Lower leg skin (tissue), 4 donors: Measurements from ENCODE around the gene SLC39A11. TPM values are rescaled to one million over a fixed set of nuclear protein-coding genes. Genes with fewer than 3 reads are reported as not detected.

ENCODE experiments used
- DNase-seq, 2 donors: peaks; one replicate each; pipeline ENCODE4 v3.0.0-alpha.2; 2019; ENCODE audit warnings: low spot score in 2 of 2
- H3K4me3 ChIP-seq: fragments of 200-600 bp; sonication (generic); 2 replicates; pipeline ENCODE4 v1.5.1; 2017; ENCODE audit warnings: mild to moderate bottlenecking, low read depth; ENCODE audit not compliant: poor library complexity, severe bottlenecking
- POLR2A ChIP-seq, 2 donors: fragments of 450-650 bp; IDR thresholded peaks; one replicate each; pipeline ENCODE4 v1.6.1; 2016 to 2017; ENCODE audit warnings: antibody characterized with exemption in 2 of 2, mild to moderate bottlenecking in 1 of 2, moderate library complexity in 1 of 2
- WGBS, 2 donors: methylation state at CpG; one replicate each; pipeline ENCODE4 v1.1.5; 2018; 5-methylcytosine and 5-hydroxymethylcytosine counted together
- intact Hi-C: fragments of 100-400 bp; cut with DNase I; formaldehyde crosslinking; loops from one replicate; pipeline ENCODE4 v1.15.0; 2023; ENCODE audit warnings: low total_unique reads
- total RNA-seq, 4 donors: library from RNA; depleted of rRNA; stranded (reverse); fragments of >200 nt; gene quantifications; one replicate each; pipeline ENCODE4 v1.1.0, GENCODE V29; 2016
- TF ChIP-seq, protein P1 (sequence below), 3 donors: fragments of 450-650 bp; IDR thresholded peaks; one replicate each; pipeline ENCODE4 v1.5.1; 2016; ENCODE audit warnings: antibody characterized with exemption in 3 of 3, mild to moderate bottlenecking in 3 of 3, moderate library complexity in 2 of 3

The SLC39A11 gene
- total RNA-seq, 4 donors from 2014 or later = 41.6 to 59.0 (median 47.1) TPM

DNA sequence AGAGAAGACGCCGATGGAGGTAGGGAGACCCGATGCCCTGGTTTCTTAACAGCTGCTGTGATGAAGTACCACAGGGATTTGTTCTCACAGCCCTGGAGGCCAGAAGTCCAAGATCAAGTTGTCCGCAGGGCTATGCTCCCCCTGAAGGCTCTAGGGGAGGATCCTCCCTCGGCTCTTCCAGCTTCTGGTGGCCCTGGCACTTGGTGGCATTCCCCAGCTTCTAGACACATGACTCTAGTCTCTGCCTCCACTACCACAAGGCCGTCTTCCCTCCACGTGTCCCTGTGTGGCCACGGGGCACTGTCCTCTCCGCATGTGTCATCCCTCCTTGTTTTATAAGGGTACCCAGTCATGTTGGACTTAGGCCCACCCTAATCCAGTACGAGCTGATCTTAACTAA lies 375.2 kb downstream of the SLC39A11 start:
- TF ChIP-seq, protein P1, sequence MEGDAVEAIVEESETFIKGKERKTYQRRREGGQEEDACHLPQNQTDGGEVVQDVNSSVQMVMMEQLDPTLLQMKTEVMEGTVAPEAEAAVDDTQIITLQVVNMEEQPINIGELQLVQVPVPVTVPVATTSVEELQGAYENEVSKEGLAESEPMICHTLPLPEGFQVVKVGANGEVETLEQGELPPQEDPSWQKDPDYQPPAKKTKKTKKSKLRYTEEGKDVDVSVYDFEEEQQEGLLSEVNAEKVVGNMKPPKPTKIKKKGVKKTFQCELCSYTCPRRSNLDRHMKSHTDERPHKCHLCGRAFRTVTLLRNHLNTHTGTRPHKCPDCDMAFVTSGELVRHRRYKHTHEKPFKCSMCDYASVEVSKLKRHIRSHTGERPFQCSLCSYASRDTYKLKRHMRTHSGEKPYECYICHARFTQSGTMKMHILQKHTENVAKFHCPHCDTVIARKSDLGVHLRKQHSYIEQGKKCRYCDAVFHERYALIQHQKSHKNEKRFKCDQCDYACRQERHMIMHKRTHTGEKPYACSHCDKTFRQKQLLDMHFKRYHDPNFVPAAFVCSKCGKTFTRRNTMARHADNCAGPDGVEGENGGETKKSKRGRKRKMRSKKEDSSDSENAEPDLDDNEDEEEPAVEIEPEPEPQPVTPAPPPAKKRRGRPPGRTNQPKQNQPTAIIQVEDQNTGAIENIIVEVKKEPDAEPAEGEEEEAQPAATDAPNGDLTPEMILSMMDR (IDR thresholded peaks at IDR 0.05) = no peak
- no peak for TF ChIP-seq POLR2A (IDR thresholded peaks at IDR 0.05)
- WGBS, 2 donors = 78 to 88% methylated on average over 10 of the region's 10 CpGs
- intact Hi-C loops = no loop called here
- no peak for DNase-seq
- H3K4me3 ChIP-seq = no peak overlapping the region

DNA sequence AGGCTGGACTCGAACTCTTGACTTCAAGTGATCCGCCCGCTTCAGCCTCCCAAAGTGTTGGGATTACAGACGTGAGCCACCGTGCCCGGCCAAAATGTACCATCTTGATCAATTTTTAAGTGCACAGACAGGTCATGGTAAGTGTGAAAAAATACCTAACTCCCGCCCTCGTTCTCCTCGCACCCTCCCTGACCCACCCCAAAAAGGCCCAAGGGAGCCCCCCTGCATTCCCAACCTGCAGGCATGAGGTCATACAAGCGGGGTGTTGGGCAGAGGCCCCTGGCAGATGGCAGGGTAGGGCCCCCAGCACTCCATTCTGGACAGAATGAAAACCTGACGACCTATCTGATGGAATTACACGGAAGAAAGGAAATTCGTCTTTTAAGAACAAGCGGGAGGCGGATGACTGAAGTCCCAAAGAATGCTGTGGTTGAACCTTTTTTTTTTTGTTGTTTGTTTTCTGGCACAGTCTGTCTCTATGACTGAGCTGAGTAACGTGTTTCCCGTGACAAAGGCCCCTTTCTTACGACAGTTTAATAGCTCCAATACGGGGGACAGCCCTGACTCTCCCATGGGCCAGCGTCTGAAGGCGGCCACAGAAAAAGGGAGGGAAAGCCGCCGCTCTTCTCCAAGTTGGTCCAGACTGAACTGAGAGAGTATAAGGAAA lies 376.4 kb downstream of the SLC39A11 start:
- no peak for TF ChIP-seq POLR2A (IDR thresholded peaks at IDR 0.05)
- TF ChIP-seq, protein P1 (IDR thresholded peaks at IDR 0.05) = no peak
- intact Hi-C loops = no loop called here
- DNase-seq = no peak
- 68 to 73% methylated on average over 23 of the region's 23 CpGs for WGBS, 2 donors
- H3K4me3 ChIP-seq = no peak overlapping the region

GRCh38 chr17:72714357-72714966 lies 378.0 kb downstream of the SLC39A11 start:
- TF ChIP-seq, protein P1 (IDR thresholded peaks at IDR 0.05) = no peak
- TF ChIP-seq POLR2A (IDR thresholded peaks at IDR 0.05) = no peak
- H3K4me3 ChIP-seq = no peak overlapping the region
- 85 to 87% methylated on average over 9 of the region's 9 CpGs for WGBS, 2 donors
- no peak for DNase-seq
- intact Hi-C loops = no loop called here

- WGBS, 2 donors = 95 to 99% methylated on average over 7 of the region's 7 CpGs
- TF ChIP-seq, protein P1 (IDR thresholded peaks at IDR 0.05) = no peak
- TF ChIP-seq POLR2A (IDR thresholded peaks at IDR 0.05) = no peak
- H3K4me3 ChIP-seq = no peak overlapping the region
- intact Hi-C loops = no loop called here
- DNase-seq = no peak
These were observed 378.8 kb downstream of the SLC39A11 start for GRCh38 chr17:72713701-72714100.

- DNase-seq = no peak
- H3K4me3 ChIP-seq = no peak overlapping the region
- 99% methylated on average over 3 of the region's 3 CpGs for WGBS, 2 donors
- intact Hi-C loops = no loop called here
- TF ChIP-seq, protein P1 (IDR thresholded peaks at IDR 0.05) = no peak
- no peak for TF ChIP-seq POLR2A (IDR thresholded peaks at IDR 0.05)
These were observed 380.8 kb downstream of the SLC39A11 start for GRCh38 chr17:72711521-72712310.
